Endothelial cell (in vitro differentiated cells): Measurements from ENCODE around the gene NTRK2. TPM values are rescaled to one million over a fixed set of nuclear protein-coding genes. Genes with fewer than 3 reads are reported as not detected.

Source experiments
- DNase-seq: peaks from one replicate; pipeline ENCODE4 v3.0.0; 2021; ENCODE audit warnings: low spot score
- H3K27ac Mint-ChIP-seq: one replicate; pipeline ENCODE4 v1.8.0; 2021; ENCODE audit warnings: mixed read lengths, inconsistent platforms; ENCODE audit not compliant: unreplicated experiment
- H3K27me3 Mint-ChIP-seq: one replicate; pipeline ENCODE4 v1.8.0; 2021; ENCODE audit warnings: mild to moderate bottlenecking, moderate library complexity, mixed read lengths, inconsistent platforms; ENCODE audit not compliant: unreplicated experiment
- H3K36me3 Mint-ChIP-seq: one replicate; pipeline ENCODE4 v1.8.0; 2021; ENCODE audit warnings: mild to moderate bottlenecking, low read depth, mixed read lengths, inconsistent platforms; ENCODE audit not compliant: unreplicated experiment
- H3K4me1 Mint-ChIP-seq: one replicate; pipeline ENCODE4 v1.8.0; 2021; ENCODE audit warnings: mild to moderate bottlenecking, mixed read lengths, inconsistent platforms; ENCODE audit not compliant: unreplicated experiment
- H3K4me3 Mint-ChIP-seq: one replicate; pipeline ENCODE4 v1.8.0; 2021; ENCODE audit warnings: mild to moderate bottlenecking, mixed read lengths, inconsistent platforms; ENCODE audit not compliant: unreplicated experiment
- H3K9me3 Mint-ChIP-seq: one replicate; pipeline ENCODE4 v1.8.0; 2021; ENCODE audit warnings: mixed read lengths, inconsistent platforms; ENCODE audit not compliant: unreplicated experiment
- total RNA-seq: library from RNA; stranded (reverse); fragmentation: NEBNext Ultra II Directional; extraction: Animal tissue kit (Norgen Biotek cat#: 25700); gene quantifications from one replicate; pipeline ENCODE4 v1.2.1, GENCODE V29; 2021; ENCODE audit not compliant: unreplicated experiment
- TF ChIP-seq, protein P1 (sequence below): fragments of 200-600 bp; sonication (generic); IDR thresholded peaks from one replicate; pipeline ENCODE4 v1.5.0; 2021; ENCODE audit warnings: antibody characterized with exemption; ENCODE audit not compliant: unreplicated experiment

The NTRK2 gene
- total RNA-seq, 1 donor from 2014 or later, result not detected

DNA sequence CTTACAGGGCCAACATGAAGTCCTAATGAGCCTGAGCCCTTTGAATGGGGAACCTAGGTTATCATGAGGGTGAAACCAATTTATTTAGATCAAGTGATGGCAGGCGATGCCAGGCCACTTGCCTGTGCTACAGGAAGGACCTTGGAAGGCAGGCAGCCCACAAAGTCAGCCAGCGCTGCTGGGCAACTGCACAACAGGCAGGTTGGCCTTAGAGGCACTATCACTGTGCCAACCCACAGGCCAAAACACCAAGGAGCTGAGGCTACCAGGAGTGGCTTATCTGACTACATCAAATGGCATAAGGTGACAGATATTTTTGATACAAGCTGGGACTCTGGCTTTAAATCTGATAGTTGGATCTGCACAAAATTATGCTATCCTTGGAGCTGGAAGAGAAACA is 319.1 kb downstream of the NTRK2 start:
- TF ChIP-seq, protein P1, sequence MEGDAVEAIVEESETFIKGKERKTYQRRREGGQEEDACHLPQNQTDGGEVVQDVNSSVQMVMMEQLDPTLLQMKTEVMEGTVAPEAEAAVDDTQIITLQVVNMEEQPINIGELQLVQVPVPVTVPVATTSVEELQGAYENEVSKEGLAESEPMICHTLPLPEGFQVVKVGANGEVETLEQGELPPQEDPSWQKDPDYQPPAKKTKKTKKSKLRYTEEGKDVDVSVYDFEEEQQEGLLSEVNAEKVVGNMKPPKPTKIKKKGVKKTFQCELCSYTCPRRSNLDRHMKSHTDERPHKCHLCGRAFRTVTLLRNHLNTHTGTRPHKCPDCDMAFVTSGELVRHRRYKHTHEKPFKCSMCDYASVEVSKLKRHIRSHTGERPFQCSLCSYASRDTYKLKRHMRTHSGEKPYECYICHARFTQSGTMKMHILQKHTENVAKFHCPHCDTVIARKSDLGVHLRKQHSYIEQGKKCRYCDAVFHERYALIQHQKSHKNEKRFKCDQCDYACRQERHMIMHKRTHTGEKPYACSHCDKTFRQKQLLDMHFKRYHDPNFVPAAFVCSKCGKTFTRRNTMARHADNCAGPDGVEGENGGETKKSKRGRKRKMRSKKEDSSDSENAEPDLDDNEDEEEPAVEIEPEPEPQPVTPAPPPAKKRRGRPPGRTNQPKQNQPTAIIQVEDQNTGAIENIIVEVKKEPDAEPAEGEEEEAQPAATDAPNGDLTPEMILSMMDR, result no peak
- Mint-ChIP-seq H3K36me3 (no peaks in the 10 kb centered on the region), H3K4me3 (no peak overlapping the region), H3K4me1 (no peaks in the 10 kb centered on the region), H3K27me3 (no peaks in the 10 kb centered on the region), H3K9me3 (no peaks in the 10 kb centered on the region), H3K27ac (no peak overlapping the region)
- no peak for DNase-seq

DNA sequence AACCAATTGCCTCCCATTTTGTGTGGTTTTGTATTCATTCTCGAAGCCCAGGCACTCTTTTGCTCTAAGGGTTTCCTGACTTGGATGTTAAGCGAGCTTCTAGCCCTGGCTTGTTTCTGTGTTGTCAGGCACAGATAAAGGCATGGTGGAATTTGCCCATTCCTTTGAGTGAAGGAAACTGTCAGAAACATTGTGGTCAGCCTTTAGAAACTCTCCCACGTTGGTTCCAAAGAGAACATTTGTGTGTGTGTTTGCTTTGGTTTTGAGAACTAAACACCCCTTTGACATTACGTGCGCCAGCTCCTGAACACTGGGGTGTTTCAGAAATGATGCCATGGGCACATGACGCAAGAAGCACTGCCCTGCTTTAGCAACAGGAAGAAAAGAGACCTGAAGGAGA is 320.9 kb downstream of the NTRK2 start:
- DNase-seq, result no peak
- Mint-ChIP-seq H3K4me3 (no peak overlapping the region), H3K27me3 (no peaks in the 10 kb centered on the region), H3K36me3 (no peaks in the 10 kb centered on the region), H3K4me1 (no peaks in the 10 kb centered on the region), H3K9me3 (no peaks in the 10 kb centered on the region), H3K27ac (no peak overlapping the region)
- TF ChIP-seq, protein P1, result no peak

DNA sequence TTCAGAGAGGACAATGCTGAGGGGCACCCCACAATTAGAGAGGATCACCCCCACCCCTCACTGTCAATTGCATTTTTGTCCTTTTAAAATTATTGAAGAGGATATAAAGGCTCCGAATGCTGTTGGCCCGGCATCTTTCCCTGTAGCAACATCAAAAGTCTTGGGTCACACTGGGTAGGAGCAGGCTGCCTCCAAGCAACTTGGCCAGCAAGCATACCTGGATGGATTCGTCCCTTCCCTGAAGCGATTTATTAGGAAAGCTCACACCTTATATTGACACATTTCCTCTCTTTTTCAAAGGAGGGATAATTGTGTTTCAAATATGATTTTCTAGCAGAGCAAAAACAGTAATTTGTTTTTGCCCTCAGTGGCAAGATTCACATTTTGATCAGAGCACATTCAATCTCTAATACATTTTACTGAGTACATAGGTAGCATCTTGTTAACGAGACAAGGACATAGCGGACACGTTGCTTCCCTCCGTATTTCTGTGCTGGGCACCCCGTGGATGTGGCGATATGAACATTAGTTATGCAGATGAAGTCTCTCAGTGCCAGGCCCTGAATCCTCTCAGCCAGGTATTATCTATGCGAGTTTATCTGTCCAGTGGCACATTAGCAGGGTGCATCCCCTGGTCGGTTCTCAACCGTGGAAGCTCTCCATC is 321.5 kb downstream of the NTRK2 start:
- TF ChIP-seq, protein P1, result no peak
- no peaks in the 10 kb centered on the region for H3K9me3 Mint-ChIP-seq
- no peak overlapping the region for H3K27ac Mint-ChIP-seq
- no peaks in the 10 kb centered on the region for H3K36me3 Mint-ChIP-seq
- no peak overlapping the region for H3K4me3 Mint-ChIP-seq
- no peak for DNase-seq
- no peaks in the 10 kb centered on the region for H3K4me1 Mint-ChIP-seq
- no peaks in the 10 kb centered on the region for H3K27me3 Mint-ChIP-seq

DNA sequence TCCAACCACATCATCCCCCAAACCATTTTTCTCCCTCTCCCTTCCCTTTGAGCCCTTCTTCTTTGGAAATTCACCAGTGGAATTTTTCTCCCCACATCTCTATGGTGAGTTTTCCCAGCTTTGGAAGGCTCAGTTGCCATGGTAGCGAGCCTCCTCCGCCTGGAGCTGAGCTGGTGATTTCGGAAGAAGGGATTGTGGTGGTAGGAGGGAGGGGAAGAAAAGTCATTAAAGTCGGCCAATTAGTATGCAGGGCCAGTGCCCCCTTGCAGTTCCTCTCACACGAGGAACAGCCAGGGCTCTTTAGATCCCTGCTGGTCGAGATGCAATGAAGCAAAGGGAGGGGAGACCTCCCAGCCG is 322.0 kb downstream of the NTRK2 start:
- DNase-seq, result no peak
- Mint-ChIP-seq H3K27me3 (no peaks in the 10 kb centered on the region), H3K4me3 (no peak overlapping the region), H3K36me3 (no peaks in the 10 kb centered on the region), H3K27ac (no peak overlapping the region), H3K4me1 (no peaks in the 10 kb centered on the region), H3K9me3 (no peaks in the 10 kb centered on the region)
- TF ChIP-seq, protein P1, result no peak

DNA sequence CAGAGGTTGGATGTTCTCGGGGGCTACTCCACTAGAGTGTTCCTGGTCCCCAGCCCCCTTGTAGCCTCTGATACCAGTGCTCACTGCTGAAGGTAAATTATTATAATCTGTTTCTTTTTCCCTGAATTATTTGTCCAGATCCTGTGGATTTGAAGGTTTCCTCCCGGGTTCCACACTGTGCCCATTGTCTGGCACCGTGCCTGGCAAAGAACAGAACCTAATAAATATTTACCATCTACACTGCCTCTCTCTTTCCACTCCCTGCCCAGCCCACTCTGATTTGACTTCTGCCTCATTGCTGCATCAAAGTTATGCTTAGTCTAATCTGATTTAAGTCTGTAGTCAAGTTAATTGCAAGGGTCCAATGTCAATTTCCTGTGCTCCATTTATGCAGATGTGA is 322.9 kb downstream of the NTRK2 start:
- TF ChIP-seq, protein P1, result no peak
- Mint-ChIP-seq H3K9me3 (no peaks in the 10 kb centered on the region), H3K4me3 (no peak overlapping the region), H3K27me3 (no peaks in the 10 kb centered on the region), H3K27ac (no peak overlapping the region), H3K36me3 (no peaks in the 10 kb centered on the region), H3K4me1 (no peaks in the 10 kb centered on the region)
- no peak for DNase-seq
